Measurements from ENCODE around the gene TUT4. TPM values are rescaled to one million over a fixed set of nuclear protein-coding genes. Genes with fewer than 3 reads are reported as not detected.
A peak's percentile ranks its signal among the peaks of the same experiment; 100 is the strongest.

TUT4 gene
- total RNA-seq, 3 donors from 2014 or later (not counting 1 experiment from before 2014, with no cell fraction given) = 124 to 156 (median 125) TPM

DNA sequence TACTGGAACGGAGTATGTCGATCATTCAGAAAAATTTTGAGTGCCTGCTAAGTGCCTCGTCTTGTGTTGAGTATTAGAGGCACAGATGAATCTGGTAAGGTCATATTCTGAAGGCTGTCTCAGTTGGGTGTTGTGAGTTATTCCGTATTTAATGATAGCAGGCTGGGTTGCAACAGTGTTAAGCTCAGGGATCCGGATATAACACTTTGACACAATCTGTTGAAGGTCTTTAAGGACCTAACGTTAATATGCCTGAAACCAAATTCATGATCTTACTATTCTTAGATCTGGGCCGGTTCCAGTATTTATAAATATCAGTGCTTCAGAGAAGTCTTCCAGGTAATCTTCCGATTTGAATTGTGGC is 147.9 kb downstream of the TUT4 start:
- Histone ChIP-seq H3K4me1 (ENCODE audit: control insufficient read depth, insufficient read depth, low read length) (peaks cover 10% of the 10 kb centered on the region), H3K27me3 (ENCODE audit: control insufficient read depth, insufficient read depth, low read length) (no peaks in the 10 kb centered on the region), H3K9me3 (ENCODE audit: control insufficient read depth, insufficient read depth, low read length) (no peaks in the 10 kb centered on the region), H3K36me3 (ENCODE audit: control insufficient read depth, insufficient read depth, low read length) (peaks cover 24% of the 10 kb centered on the region), H3K27ac (ENCODE audit: low read length) (peak overlapping the region; percentile 87), H3K4me3 (ENCODE audit: low read length) (peak overlapping the region; percentile 72)
- Mint-ChIP-seq H3K9me3 (no peaks in the 10 kb centered on the region), H3K4me3 (peak overlapping the region; percentile 100), H3K36me3 (peaks cover 10% of the 10 kb centered on the region), H3K4me1 (peaks cover 34 to 50% of the 10 kb centered on the region in 2 donors), H3K27ac (peak overlapping the region; percentile 95 to 98), H3K27me3 (ENCODE audit: low read depth in 2 of 2) (no peaks in the 10 kb centered on the region)
- intact Hi-C loops (cut with micrococcal nuclease) = loop anchor here (1.0 to 5.0 kb wide), 6 partner anchors 19 to 321 kb away; partner anchors contain the start of genes CC2D1B and ZYG11B
- DNase-seq (no peak), ATAC-seq (peak in 2 of 3 donors; percentile 2 to 22)
- WGBS (ENCODE audit: insufficient coverage) = 4% methylated on average over 8 of the region's 8 CpGs
- TF ChIP-seq, protein P1, sequence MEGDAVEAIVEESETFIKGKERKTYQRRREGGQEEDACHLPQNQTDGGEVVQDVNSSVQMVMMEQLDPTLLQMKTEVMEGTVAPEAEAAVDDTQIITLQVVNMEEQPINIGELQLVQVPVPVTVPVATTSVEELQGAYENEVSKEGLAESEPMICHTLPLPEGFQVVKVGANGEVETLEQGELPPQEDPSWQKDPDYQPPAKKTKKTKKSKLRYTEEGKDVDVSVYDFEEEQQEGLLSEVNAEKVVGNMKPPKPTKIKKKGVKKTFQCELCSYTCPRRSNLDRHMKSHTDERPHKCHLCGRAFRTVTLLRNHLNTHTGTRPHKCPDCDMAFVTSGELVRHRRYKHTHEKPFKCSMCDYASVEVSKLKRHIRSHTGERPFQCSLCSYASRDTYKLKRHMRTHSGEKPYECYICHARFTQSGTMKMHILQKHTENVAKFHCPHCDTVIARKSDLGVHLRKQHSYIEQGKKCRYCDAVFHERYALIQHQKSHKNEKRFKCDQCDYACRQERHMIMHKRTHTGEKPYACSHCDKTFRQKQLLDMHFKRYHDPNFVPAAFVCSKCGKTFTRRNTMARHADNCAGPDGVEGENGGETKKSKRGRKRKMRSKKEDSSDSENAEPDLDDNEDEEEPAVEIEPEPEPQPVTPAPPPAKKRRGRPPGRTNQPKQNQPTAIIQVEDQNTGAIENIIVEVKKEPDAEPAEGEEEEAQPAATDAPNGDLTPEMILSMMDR (IDR thresholded peaks at IDR 0.05) = no peak

DNA sequence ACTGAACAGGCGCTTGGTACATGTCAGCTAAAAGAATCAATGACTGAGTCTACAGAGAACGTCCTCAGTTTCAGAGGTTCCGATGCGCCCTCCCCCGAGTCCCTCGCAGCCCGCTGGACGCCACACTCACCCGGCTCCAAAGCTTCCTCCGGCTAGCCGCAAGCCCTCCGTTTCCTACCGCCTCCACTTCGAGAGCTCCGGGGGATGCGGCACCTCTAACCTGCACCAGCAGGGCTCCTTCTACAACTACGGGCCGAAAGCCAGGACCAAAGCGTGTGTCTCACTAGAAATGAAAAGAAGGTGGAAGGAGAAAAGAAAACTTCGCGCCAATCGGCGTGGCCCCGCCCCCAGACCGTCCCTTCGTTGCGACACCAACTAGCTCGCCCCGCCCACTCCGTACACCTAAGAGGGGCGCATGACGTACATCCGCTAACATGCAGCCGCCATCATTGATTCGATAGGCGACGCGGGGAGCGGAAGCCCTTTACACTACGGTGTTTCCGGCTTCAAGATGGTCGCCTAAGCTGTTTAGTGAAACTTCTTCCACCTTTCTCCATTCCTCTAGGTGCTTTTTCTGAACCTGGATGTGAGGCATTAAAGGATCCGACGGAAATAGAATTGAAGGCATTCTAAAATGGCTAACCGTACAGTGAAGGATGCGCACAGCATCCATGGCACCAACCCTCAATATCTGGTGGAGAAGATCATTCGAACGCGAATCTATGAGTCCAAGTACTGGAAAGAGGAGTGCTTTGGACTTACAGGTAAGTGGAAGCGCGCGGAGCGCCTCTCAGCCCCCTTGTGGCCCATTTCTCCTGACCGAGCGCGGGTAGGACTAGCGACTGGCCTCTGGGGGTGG is 148.5 kb downstream of the TUT4 start, which contains the start of the genes ORC1 and PRPF38A:
Gene ORC1, minus strand, starts transcription at position 308 of the 859 bp plus-strand sequence. CDS start 2,200 bp downstream, outside the sequence.
Gene PRPF38A, plus strand, starts transcription at position 487 of the 859 bp plus-strand sequence. Its CDS starts 148 bp downstream, at position 635.
- Mint-ChIP-seq H3K4me1 (peaks cover 34 to 50% of the 10 kb centered on the region in 2 donors), H3K4me3 (peak within 1 kb of the TSS; percentile 100), H3K36me3 (peaks cover 10% of the 10 kb centered on the region), H3K27me3 (ENCODE audit: low read depth in 2 of 2) (no peaks in the 10 kb centered on the region), H3K27ac (peak within 1 kb of the TSS; percentile 95 to 98), H3K9me3 (no peaks in the 10 kb centered on the region)
- DNase-seq = peak; percentile 96 to 100
- under 1% methylated on average over 57 of the region's 57 CpGs for WGBS (ENCODE audit: insufficient coverage)
- H3K9me3 ChIP-seq (ENCODE audit: control insufficient read depth, insufficient read depth, low read length) = no peaks in the 10 kb centered on the region
- H3K27ac ChIP-seq (ENCODE audit: low read length) = peak within 1 kb of the TSS; percentile 87
- peak within 1 kb of the TSS; percentile 72 for H3K4me3 ChIP-seq (ENCODE audit: low read length)
- TF ChIP-seq, protein P1 (IDR thresholded peaks at IDR 0.05) = peak; percentile 47
- peaks cover 19% of the 10 kb centered on the region for H3K36me3 ChIP-seq (ENCODE audit: control insufficient read depth, insufficient read depth, low read length)
- ATAC-seq = peak; percentile 92 to 97 (median 94)
- H3K27me3 ChIP-seq (ENCODE audit: control insufficient read depth, insufficient read depth, low read length) = no peaks in the 10 kb centered on the region
- intact Hi-C loops (cut with micrococcal nuclease) = loop anchor here (1.0 to 5.0 kb wide), 6 partner anchors 20 to 322 kb away; partner anchors contain the start of genes CC2D1B and ZYG11B
- H3K4me1 ChIP-seq (ENCODE audit: control insufficient read depth, insufficient read depth, low read length) = peaks cover 10% of the 10 kb centered on the region

DNA sequence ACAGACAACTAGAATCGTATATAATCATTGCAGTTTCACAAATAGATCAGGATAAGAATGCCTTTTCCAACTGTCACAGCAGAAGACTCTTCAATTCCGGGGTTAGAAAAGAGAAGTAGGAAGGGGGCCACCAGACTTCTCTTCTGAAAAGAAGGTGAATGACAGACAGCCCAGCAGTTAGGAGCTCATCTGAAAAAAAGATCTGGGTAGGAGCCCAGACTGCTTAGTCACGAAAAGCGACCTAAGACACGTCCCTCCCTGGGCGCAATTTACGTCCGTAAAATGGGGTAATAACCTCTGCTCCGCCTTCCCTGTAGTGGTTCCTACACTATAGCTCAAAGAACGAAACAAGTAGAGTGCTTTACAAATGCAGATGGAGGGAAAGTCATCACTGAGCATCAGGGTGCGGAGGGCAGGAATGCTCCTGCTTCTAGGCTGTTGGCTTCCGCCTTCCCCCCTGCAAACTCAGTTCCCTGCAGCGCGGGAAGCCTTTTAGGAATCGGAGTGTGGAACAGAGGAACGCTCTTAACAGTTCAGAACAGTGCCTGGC is 149.3 kb downstream of the TUT4 start:
- H3K4me3 Mint-ChIP-seq = peak overlapping the region; percentile 100
- peaks cover 34 to 44% of the 10 kb centered on the region in 2 donors for H3K4me1 Mint-ChIP-seq
- H3K36me3 ChIP-seq (ENCODE audit: control insufficient read depth, insufficient read depth, low read length) = peaks cover 12% of the 10 kb centered on the region
- H3K27me3 Mint-ChIP-seq (ENCODE audit: low read depth in 2 of 2) = no peaks in the 10 kb centered on the region
- peak overlapping the region; percentile 26 for H3K27ac ChIP-seq (ENCODE audit: low read length)
- ATAC-seq (peak; percentile 55 to 72 (median 60)), DNase-seq (peak; percentile 33 to 80)
- no peaks in the 10 kb centered on the region for H3K27me3 ChIP-seq (ENCODE audit: control insufficient read depth, insufficient read depth, low read length)
- H3K4me3 ChIP-seq (ENCODE audit: low read length) = peak overlapping the region; percentile 72
- no peaks in the 10 kb centered on the region for H3K9me3 Mint-ChIP-seq
- H3K9me3 ChIP-seq (ENCODE audit: control insufficient read depth, insufficient read depth, low read length) = no peaks in the 10 kb centered on the region
- intact Hi-C loops (cut with micrococcal nuclease) = loop anchor here (1.0 to 5.0 kb wide), 6 partner anchors 21 to 323 kb away; partner anchors contain the start of genes CC2D1B and ZYG11B
- 1% methylated on average over 15 of the region's 16 CpGs for WGBS (ENCODE audit: insufficient coverage)
- peaks cover 10% of the 10 kb centered on the region for H3K4me1 ChIP-seq (ENCODE audit: control insufficient read depth, insufficient read depth, low read length)
- peaks cover 4% of the 10 kb centered on the region for H3K36me3 Mint-ChIP-seq
- H3K27ac Mint-ChIP-seq = peak overlapping the region; percentile 95 to 98
- TF ChIP-seq, protein P1 (IDR thresholded peaks at IDR 0.05) = no peak

All from natural killer cell (primary cell).